ENCODE results near the gene SLC12A6.

Gene SLC12A6

GRCh38 chr15:34327906-34328305 is 9.7 kb downstream of the SLC12A6 start:
- no peak for DNase-seq

- DNase-seq = no peak
These were observed 12.2 kb downstream of the SLC12A6 start for GRCh38 chr15:34325368-34325767.

GRCh38 chr15:34324933-34325332 is 12.6 kb downstream of the SLC12A6 start:
- DNase-seq = no peak

- no peak for DNase-seq
These were observed 14.4 kb downstream of the SLC12A6 start for GRCh38 chr15:34323217-34323616.

- no peak for DNase-seq
These were observed 19.1 kb downstream of the SLC12A6 start for GRCh38 chr15:34318277-34319079.

- DNase-seq = no peak
These were observed 22.8 kb downstream of the SLC12A6 start for GRCh38 chr15:34314491-34315490.

- no peak for DNase-seq
These were observed 26.0 kb downstream of the SLC12A6 start for GRCh38 chr15:34311563-34311962.

- no peak for DNase-seq
These were observed 33.0 kb downstream of the SLC12A6 start for GRCh38 chr15:34304613-34305012.

- no peak for DNase-seq
These were observed 36.5 kb downstream of the SLC12A6 start for GRCh38 chr15:34301058-34301457.

GRCh38 chr15:34297059-34297458 is 40.5 kb downstream of the SLC12A6 start:
- no peak for DNase-seq

GRCh38 chr15:34292621-34293020 is 45.0 kb downstream of the SLC12A6 start:
- no peak for DNase-seq

GRCh38 chr15:34284937-34285336 is 52.6 kb downstream of the SLC12A6 start:
- DNase-seq = no peak

GRCh38 chr15:34282384-34282783 is 55.2 kb downstream of the SLC12A6 start:
- DNase-seq = no peak

GRCh38 chr15:34280193-34280592 is 57.4 kb downstream of the SLC12A6 start:
- no peak for DNase-seq

- DNase-seq = no peak
These were observed 58.2 kb downstream of the SLC12A6 start for GRCh38 chr15:34279368-34279767.

- DNase-seq = no peak
These were observed 61.9 kb downstream of the SLC12A6 start for GRCh38 chr15:34275721-34276120.

- DNase-seq = no peak
These were observed 62.4 kb downstream of the SLC12A6 start for GRCh38 chr15:34275154-34275553.

GRCh38 chr15:34271493-34271892 is 66.1 kb downstream of the SLC12A6 start:
- DNase-seq = no peak

GRCh38 chr15:34266751-34267150 is 70.8 kb downstream of the SLC12A6 start:
- no peak for DNase-seq

- no peak for DNase-seq
These were observed 73.5 kb downstream of the SLC12A6 start for GRCh38 chr15:34264076-34264475.

GRCh38 chr15:34262362-34262761 is 75.2 kb downstream of the SLC12A6 start:
- no peak for DNase-seq

- no peak for DNase-seq
These were observed 78.0 kb downstream of the SLC12A6 start for GRCh38 chr15:34259566-34259965.

- no peak for DNase-seq
These were observed 79.4 kb downstream of the SLC12A6 start for GRCh38 chr15:34258151-34258550.

GRCh38 chr15:34252545-34252944 is 85.0 kb downstream of the SLC12A6 start:
- DNase-seq = no peak

Measured in activated gamma-delta T cell treated with Interleukin-2 at 50 U/mL for 16 hours (primary cell).